SK-N-SH (cell line): Measurements from ENCODE around the gene PCARE. TPM values are rescaled to one million over a fixed set of nuclear protein-coding genes. Genes with fewer than 3 reads are reported as not detected.

Experiments
- CTCF ChIA-PET: fragments of 300-600, 350-600 bp; formaldehyde crosslinking; extraction: SDS; loops from one replicate; lab custom pipeline; 2021; lab: Yijun Ruan, JAX
- POLR2A ChIA-PET: fragments of 350-600 bp; sonication (Branson Sonifier 250); formaldehyde crosslinking; extraction: SDS; loops from one replicate; lab custom pipeline; 2020; ENCODE audit warnings: antibody characterized with exemption, inconsistent platforms; lab: Yijun Ruan, JAX
- DNase-seq: peaks from one replicate; pipeline ENCODE4 v3.0.0; 2012
- H2AFZ ChIP-seq: fragments of 200-600 bp; sonication (generic); 2 replicates; pipeline ENCODE4 v1.8.1; 2016; ENCODE audit warnings: antibody characterized with exemption, mild to moderate bottlenecking, low read depth
- H3F3A ChIP-seq: fragments of 200-600 bp; sonication (generic); replicated peaks from 2 replicates; pipeline ENCODE3; 2016; ENCODE audit warnings: antibody characterized with exemption, mild to moderate bottlenecking; ENCODE audit not compliant: insufficient read depth
- H3K27ac ChIP-seq, 2 experiments: fragments of 200-500 bp in 1 of 2; fragments of 200-600 bp in 1 of 2; sonication (Bioruptor generic) in 1 of 2; sonication (generic), shearing (Covaris generic) in 1 of 2; 2 replicates each; pipeline versions ENCODE4 v1.5.1 to v1.6.1; 2014 to 2016; ENCODE audit warnings: low read depth in 2 of 2, inconsistent platforms in 1 of 2, low read length in 1 of 2, mild to moderate bottlenecking in 1 of 2, mixed read lengths in 1 of 2
- H3K27me3 ChIP-seq: fragments of 200-600 bp; sonication (generic), shearing (Covaris generic); 2 replicates; pipeline ENCODE4 v1.6.1; 2016; ENCODE audit warnings: mixed run types; ENCODE audit not compliant: insufficient read depth
- H3K36me3 ChIP-seq, 2 experiments: fragments of 200-500 bp in 1 of 2; fragments of 200-600 bp in 1 of 2; sonication (Bioruptor generic) in 1 of 2; sonication (generic) in 1 of 2; replicated peaks in 1 of 2; 2 replicates each; pipeline versions ENCODE3 to v1.5.1; 2014 to 2016; ENCODE audit warnings: low read length in 1 of 2, mild to moderate bottlenecking in 1 of 2; ENCODE audit not compliant: insufficient read depth in 2 of 2, control insufficient read depth in 1 of 2
- H3K4me1 ChIP-seq, 2 experiments: fragments of 200-500 bp in 1 of 2; fragments of 200-600 bp in 1 of 2; sonication (Bioruptor generic) in 1 of 2; sonication (generic), shearing (Covaris generic) in 1 of 2; 2 replicates each; pipeline versions ENCODE4 v1.5.1 to v1.6.1; 2014 to 2016; ENCODE audit warnings: low read depth in 1 of 2, low read length in 1 of 2, mixed run types in 1 of 2; ENCODE audit not compliant: insufficient read depth in 2 of 2, control insufficient read depth in 1 of 2
- H3K4me2 ChIP-seq: fragments of 200-600 bp; sonication (generic), shearing (Covaris generic); 2 replicates; pipeline ENCODE4 v1.6.1; 2017; ENCODE audit warnings: mixed run types
- H3K4me3 ChIP-seq, 2 experiments: fragments of 200-500 bp in 1 of 2; fragments of 200-600 bp in 1 of 2; sonication (Bioruptor generic) in 1 of 2; sonication (generic), shearing (Covaris generic) in 1 of 2; 2 replicates each; pipeline versions ENCODE4 v1.5.1 to v1.8.1; 2014 to 2016; ENCODE audit warnings: low read depth in 2 of 2, inconsistent platforms in 1 of 2, low read length in 1 of 2, mild to moderate bottlenecking in 1 of 2, mixed read lengths in 1 of 2, moderate library complexity in 1 of 2
- H3K79me2 ChIP-seq: fragments of 200-600 bp; sonication (generic); 2 replicates; pipeline ENCODE4 v1.8.1; 2017; ENCODE audit warnings: mild to moderate bottlenecking; ENCODE audit not compliant: insufficient read depth
- H3K9ac ChIP-seq: fragments of 200-600 bp; sonication (generic); 2 replicates; pipeline ENCODE4 v1.6.1; 2017; ENCODE audit warnings: mixed run types
- H3K9me2 ChIP-seq: fragments of 200-600 bp; sonication (generic); 2 replicates; pipeline ENCODE4 v1.6.1; 2017; ENCODE audit warnings: mixed run types
- H3K9me3 ChIP-seq: fragments of 200-600 bp; sonication (generic); 2 replicates; pipeline ENCODE4 v1.6.1; 2017; ENCODE audit warnings: mixed run types, mild to moderate bottlenecking, moderate library complexity
- H4K20me1 ChIP-seq: fragments of 200-600 bp; sonication (generic); 2 replicates; pipeline ENCODE4 v1.6.1; 2017; ENCODE audit warnings: mild to moderate bottlenecking, mixed run types; ENCODE audit not compliant: insufficient read depth
- EP300 ChIP-seq, 2 experiments: IDR thresholded peaks; 2 replicates each; pipeline versions ENCODE4 v1.4.0 to v1.6.1; 2012; ENCODE audit warnings: borderline replicate concordance in 1 of 2, low read depth in 1 of 2, low read length in 1 of 2
- FOSL2 ChIP-seq: IDR thresholded peaks from 2 replicates; pipeline ENCODE4 v1.4.0; 2012; ENCODE audit warnings: low read depth, mild to moderate bottlenecking, moderate library complexity, borderline replicate concordance
- FOXJ3 ChIP-seq: sonication (generic); formaldehyde crosslinking; IDR thresholded peaks from 2 replicates; pipeline ENCODE4 v1.5.1; 2020; ENCODE audit warnings: mild to moderate bottlenecking, missing genetic modification reagents
- GABPA ChIP-seq: IDR thresholded peaks from 2 replicates; pipeline ENCODE4 v1.4.0; 2012; ENCODE audit warnings: low read depth, mild to moderate bottlenecking
- JUND ChIP-seq: IDR thresholded peaks from 2 replicates; pipeline ENCODE4 v1.4.0; 2012
- MAX ChIP-seq: IDR thresholded peaks from 2 replicates; pipeline ENCODE4 v1.4.0; 2012; ENCODE audit warnings: low read depth
- NRF1 ChIP-seq: IDR thresholded peaks from 2 replicates; pipeline ENCODE4 v1.6.1; 2012; ENCODE audit warnings: low read depth, mild to moderate bottlenecking, low read length
- PBX3 ChIP-seq: IDR thresholded peaks from 2 replicates; pipeline ENCODE4; 2012
- REST ChIP-seq: IDR thresholded peaks from 2 replicates; pipeline ENCODE4 v1.6.1; 2012; ENCODE audit warnings: mild to moderate bottlenecking, low read depth, low read length, moderate library complexity
- RFX5 ChIP-seq: IDR thresholded peaks from 2 replicates; pipeline ENCODE4 v1.6.1; 2012; ENCODE audit warnings: mild to moderate bottlenecking, improper control_type of control experiment, low read length
- TCF12 ChIP-seq: IDR thresholded peaks from 2 replicates; pipeline ENCODE4 v1.4.0; 2012
- YY1 ChIP-seq: IDR thresholded peaks from 2 replicates; pipeline ENCODE4 v1.4.0; 2012; ENCODE audit warnings: low read depth, mild to moderate bottlenecking
- WGBS: methylation state at CpG from one replicate; pipeline ENCODE4 v1.1.6; 2017; ENCODE audit warnings: low lambda C conversion rate; 5-methylcytosine and 5-hydroxymethylcytosine counted together
- polyA plus RNA-seq, 3 experiments: library from polyadenylated mRNA; depleted of rRNA; stranded (reverse); fragments of >200 nt; gene quantifications; 2 replicates each; pipeline ENCODE4 v1.2.3, GENCODE V29; 2012

PCARE gene
- polyA plus RNA-seq, 1 of the 3 experiments (the other 2 are of a cell fraction): not detected

GRCh38 chr2:29032189-29032588 lies 42.1 kb downstream of the PCARE start (continued):
- TF ChIP-seq FOSL2: no peak
- no peak for TF ChIP-seq NRF1
- TF ChIP-seq GABPA: no peak
- no peak for TF ChIP-seq TCF12
- no peak for TF ChIP-seq PBX3
- no peak for TF ChIP-seq YY1
- TF ChIP-seq EP300 (IDR thresholded peaks at IDR 0.05; ENCODE audit: borderline replicate concordance in 1 of 2, low read depth in 1 of 2, low read length in 1 of 2): no peak
- TF ChIP-seq FOXJ3 (CRISPR knock-in tag): no peak
- TF ChIP-seq, all 33 proteins: peak for 0

GRCh38 chr2:29031046-29031445 lies 43.3 kb downstream of the PCARE start:
- Histone ChIP-seq H3K79me2 (no peaks in the 10 kb centered on the region), H3K4me3 (no peak overlapping the region), H3K9ac (no peak overlapping the region), H3K27ac (no peak overlapping the region), H2AFZ (no peak overlapping the region), H3K4me2 (no peak overlapping the region), H3K9me3 (no peaks in the 10 kb centered on the region), H3K9me2 (no peaks in the 10 kb centered on the region), H3K27me3 (no peaks in the 10 kb centered on the region; the same call in 1 of the 2 replicates), H4K20me1 (no peaks in the 10 kb centered on the region), H3K36me3 (no peaks in the 10 kb centered on the region), H3F3A (no peaks in the 10 kb centered on the region), H3K4me1 (no peaks in the 10 kb centered on the region)
- DNase-seq: no peak
- no peak for TF ChIP-seq RFX5
- TF ChIP-seq JUND: no peak
- ChIA-PET POLR2A (no interaction called here), CTCF (no interaction called here)

- Histone ChIP-seq H3K4me2 (no peak overlapping the region), H3K27me3 (no peaks in the 10 kb centered on the region; the same call in 1 of the 2 replicates), H3K4me3 (no peak overlapping the region), H4K20me1 (no peaks in the 10 kb centered on the region), H3K9me2 (no peaks in the 10 kb centered on the region), H3K36me3 (no peaks in the 10 kb centered on the region), H3K9ac (no peak overlapping the region), H3K27ac (no peak overlapping the region), H2AFZ (no peak overlapping the region), H3K79me2 (no peaks in the 10 kb centered on the region), H3F3A (no peaks in the 10 kb centered on the region), H3K4me1 (peaks cover 0 to 9% of the 10 kb centered on the region in 2 experiments; a peak in 1 of 4 replicates), H3K9me3 (no peaks in the 10 kb centered on the region)
- whole genome bisulfite sequencing: 73% methylated on average over 1 of the region's 3 CpGs
- TF ChIP-seq REST: no peak
- TF ChIP-seq NRF1: no peak
- no peak for TF ChIP-seq FOSL2
- TF ChIP-seq MAX: no peak
- ChIA-PET CTCF (interaction anchor here (0.6 to 3.1 kb wide), 5 partner anchors 8 to 94 kb away, joined by 3 to 12 read pairs (median 3); no protein-coding TSS in a partner anchor), POLR2A (no interaction called here)
- no peak for DNase-seq
Measured at GRCh38 chr2:29025711-29026110, 48.6 kb downstream of the PCARE start.
